Common myeloid progenitor, CD34-positive (primary cell): Measurements from ENCODE around the gene NPHP4.

Experiments used
- CTCF ChIA-PET: fragments of 350-600 bp; sonication (Branson Sonifier 250); formaldehyde crosslinking; loops from one replicate; lab custom pipeline; 2021; ENCODE audit warnings: antibody characterized with exemption; lab: Charles Lee
- POLR2A ChIA-PET: fragments of 350-600 bp; sonication (Branson Sonifier 250); formaldehyde crosslinking; loops from one replicate; lab custom pipeline; 2021; ENCODE audit warnings: antibody characterized with exemption; lab: Charles Lee
- DNase-seq, 3 donors: peaks; one replicate each; pipeline versions ENCODE4 v3.0.0 to v3.0.0-alpha.2; 2013
- H3K27ac ChIP-seq, 2 experiments: 1 replicate in 1 of 2; 2 replicates in 1 of 2; pipeline ENCODE4 v1.7.0; 2013; ENCODE audit warnings: inconsistent platforms in 2 of 2, low read length in 2 of 2, mild to moderate bottlenecking in 2 of 2, low read depth in 1 of 2, moderate library complexity in 1 of 2; ENCODE audit not compliant: severe bottlenecking in 2 of 2, insufficient read depth in 1 of 2, poor library complexity in 1 of 2
- H3K27me3 ChIP-seq, 5 experiments: replicated peaks in 2 of 5; 1 replicate in 3 of 5; 2 replicates in 2 of 5; pipeline versions ENCODE4 v1.6.1 to v1.7.0; 2013; ENCODE audit warnings: low read length in 4 of 5, mild to moderate bottlenecking in 2 of 5, moderate library complexity in 2 of 5, inconsistent platforms in 1 of 5; ENCODE audit not compliant: insufficient read depth in 5 of 5, control insufficient read depth in 4 of 5
- H3K36me3 ChIP-seq, 4 experiments: 1 replicate in 2 of 4; 2 replicates in 2 of 4; pipeline versions ENCODE4 v1.6.1 to v1.7.0; 2013; ENCODE audit warnings: low read length in 3 of 4, control low read depth in 1 of 4, mild to moderate bottlenecking in 1 of 4; ENCODE audit not compliant: control insufficient read depth in 4 of 4, insufficient read depth in 4 of 4
- H3K4me1 ChIP-seq, 4 experiments: 1 replicate in 3 of 4; 2 replicates in 1 of 4; pipeline versions ENCODE4 v1.6.1 to v1.7.1; 2013; ENCODE audit warnings: low read length in 3 of 4, mild to moderate bottlenecking in 3 of 4, control low read depth in 1 of 4, inconsistent platforms in 1 of 4, moderate library complexity in 1 of 4; ENCODE audit not compliant: control insufficient read depth in 4 of 4, insufficient read depth in 4 of 4; ENCODE audit errors: control extremely low read depth in 1 of 4
- H3K4me3 ChIP-seq, 7 experiments: 1 replicate in 4 of 7; 2 replicates in 3 of 7; pipeline versions ENCODE4 v1.5.1 to v1.7.0; 2013; ENCODE audit warnings: mild to moderate bottlenecking in 7 of 7, low read length in 6 of 7, moderate library complexity in 6 of 7, inconsistent platforms in 2 of 7, low read depth in 2 of 7, control low read depth in 1 of 7; ENCODE audit not compliant: insufficient read depth in 4 of 7, control insufficient read depth in 1 of 7; ENCODE audit errors: extremely low read depth in 1 of 7
- H3K9me3 ChIP-seq, 5 experiments: 1 replicate in 4 of 5; 2 replicates in 1 of 5; pipeline versions ENCODE4 v1.6.1 to v1.7.1; 2013; ENCODE audit warnings: low read length in 4 of 5, mild to moderate bottlenecking in 2 of 5, inconsistent platforms in 1 of 5, low read depth in 1 of 5, moderate library complexity in 1 of 5; ENCODE audit not compliant: control insufficient read depth in 4 of 5, insufficient read depth in 2 of 5; ENCODE audit errors: control extremely low read depth in 1 of 5
- WGBS: methylation state at CpG from one replicate; pipeline ENCODE4 v1.1.5; 2013; ENCODE audit not compliant: insufficient coverage; 5-methylcytosine and 5-hydroxymethylcytosine counted together

The NPHP4 gene

DNA sequence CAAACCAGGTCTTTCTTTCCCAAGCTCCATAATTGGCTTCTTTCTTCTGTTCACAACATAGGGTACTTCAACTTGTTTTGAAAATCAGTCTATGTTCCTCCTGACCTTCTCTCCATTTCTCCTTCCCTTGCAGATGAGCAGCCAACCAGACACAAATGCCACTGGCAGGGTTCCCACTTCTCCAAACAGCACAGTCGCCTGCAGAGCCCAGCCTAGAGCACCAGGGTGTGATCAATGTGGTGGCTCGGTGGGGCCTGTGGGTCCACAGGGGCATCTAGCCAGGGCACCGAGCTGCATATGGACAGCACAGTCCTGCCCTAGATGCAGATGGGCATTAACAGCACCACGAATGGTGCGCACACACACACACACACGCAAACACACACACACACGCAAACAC, 112.8 kb downstream of the NPHP4 start:
- Histone ChIP-seq H3K4me3 (no peak overlapping the region), H3K36me3 (peaks cover 0 to 29% (median 13%) of the 10 kb centered on the region in 4 experiments), H3K4me1 (no peaks in the 10 kb centered on the region), H3K27ac (no peak overlapping the region), H3K9me3 (peaks cover 0 to 8% (median 3%) of the 10 kb centered on the region in 5 experiments), H3K27me3 (no peaks in the 10 kb centered on the region)
- 91% methylated on average over 4 of the region's 7 CpGs for WGBS
- DNase-seq, result no peak
- ChIA-PET POLR2A (no interaction called here), CTCF (no interaction called here)

DNA sequence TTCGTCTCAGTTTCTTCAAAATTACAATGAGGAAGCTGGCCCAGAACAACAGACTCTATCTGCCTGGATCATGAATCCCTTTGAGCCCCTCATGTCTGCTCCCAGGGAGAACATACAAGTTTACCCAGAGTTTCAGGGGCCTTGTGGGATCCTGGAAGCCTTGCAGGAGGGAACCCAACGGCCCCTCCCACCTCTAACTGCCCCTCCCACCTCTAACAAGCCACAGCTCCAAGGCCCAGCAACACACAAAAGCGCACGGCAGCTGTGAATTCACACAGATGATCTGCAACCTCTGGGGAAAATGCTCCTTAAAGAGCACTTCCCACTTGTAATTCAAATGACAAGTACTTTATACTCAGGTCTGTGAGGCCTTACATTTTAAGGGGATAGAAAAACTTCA, 113.3 kb downstream of the NPHP4 start:
- H3K9me3 ChIP-seq, result peaks cover 0 to 8% (median 3%) of the 10 kb centered on the region in 5 experiments
- POLR2A ChIA-PET, result no interaction called here
- WGBS, result 100% methylated on average over 1 of the region's 4 CpGs
- DNase-seq, result no peak
- no peaks in the 10 kb centered on the region for H3K27me3 ChIP-seq
- peaks cover 0 to 32% (median 14%) of the 10 kb centered on the region in 4 experiments for H3K36me3 ChIP-seq
- no peak overlapping the region for H3K4me3 ChIP-seq
- CTCF ChIA-PET, result interaction anchor here (0.6 kb wide), 1 partner anchor 20 kb away, joined by 3 read pairs; no protein-coding TSS in a partner anchor
- no peaks in the 10 kb centered on the region for H3K4me1 ChIP-seq
- H3K27ac ChIP-seq, result no peak overlapping the region

DNA sequence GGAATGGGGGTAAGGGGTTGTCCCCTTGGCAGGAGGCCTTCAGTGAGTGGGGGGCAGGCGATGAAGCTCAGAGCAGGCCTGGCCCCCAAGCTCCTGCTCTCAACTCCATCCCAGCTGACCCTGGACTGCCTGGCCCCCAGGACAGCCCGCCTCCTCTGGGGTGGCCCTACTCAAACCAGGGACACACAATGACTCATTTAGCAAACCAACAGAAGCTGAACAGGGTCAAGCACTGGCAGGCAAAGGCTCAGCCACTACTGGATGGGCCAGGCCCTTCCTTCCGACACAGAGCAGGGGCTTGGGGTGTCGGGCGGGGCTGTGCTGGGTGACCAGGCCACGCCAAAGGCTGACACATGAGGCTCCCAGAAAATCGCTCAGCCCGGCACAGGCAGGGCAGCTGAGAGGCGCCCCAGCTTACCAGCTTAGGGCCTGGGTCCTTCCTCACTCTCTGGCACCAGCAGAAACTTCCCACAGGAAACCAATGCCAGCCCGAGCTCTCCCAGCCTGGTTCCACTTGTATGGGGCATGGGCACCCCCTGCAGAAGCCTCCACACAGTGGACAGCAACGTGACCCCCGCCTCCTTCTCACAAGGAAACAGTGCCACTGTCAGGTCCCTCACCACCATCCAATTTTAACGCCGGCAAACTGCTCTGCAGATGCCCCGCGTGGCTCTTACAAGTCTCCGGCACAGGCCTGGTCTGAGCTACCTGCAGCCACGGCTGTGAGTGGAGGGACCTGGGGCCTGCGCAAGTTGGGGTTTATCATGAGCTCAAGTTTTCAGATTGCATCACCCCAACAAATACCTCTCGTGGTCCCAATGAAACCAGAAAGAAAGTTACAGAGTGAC, 114.3 kb downstream of the NPHP4 start:
- ChIA-PET POLR2A (no interaction called here), CTCF (no interaction called here)
- WGBS, result 89% methylated on average over 17 of the region's 20 CpGs

DNA sequence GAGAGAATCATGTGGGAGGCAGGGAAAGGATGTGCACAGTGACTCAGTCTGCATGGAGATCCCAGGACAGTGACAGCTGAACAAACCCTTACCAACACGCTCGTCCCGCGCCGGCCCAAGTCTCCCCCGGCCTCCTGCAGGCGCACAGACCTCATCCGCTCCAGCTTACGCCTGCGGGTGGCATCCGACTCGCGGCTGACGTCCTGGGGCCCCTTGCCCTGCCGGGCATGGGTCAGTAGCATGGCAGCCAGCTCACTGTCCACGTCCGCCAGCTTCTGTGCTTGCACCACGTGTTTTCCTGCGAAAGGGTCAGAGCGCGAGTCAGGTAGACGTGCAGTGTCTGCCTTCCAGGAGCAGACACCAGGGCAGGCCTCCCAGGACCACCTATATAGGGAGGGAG, 115.2 kb downstream of the NPHP4 start:
- DNase-seq, result no peak
- peaks cover 0 to 41% (median 16%) of the 10 kb centered on the region in 4 experiments for H3K36me3 ChIP-seq
- no peaks in the 10 kb centered on the region for H3K27me3 ChIP-seq
- no peak overlapping the region for H3K4me3 ChIP-seq
- H3K27ac ChIP-seq, result no peak overlapping the region
- ChIA-PET POLR2A (no interaction called here), CTCF (no interaction called here)
- WGBS, result 85% methylated on average over 22 of the region's 22 CpGs
- peaks cover 0 to 8% (median 3%) of the 10 kb centered on the region in 5 experiments for H3K9me3 ChIP-seq
- H3K4me1 ChIP-seq, result no peaks in the 10 kb centered on the region

More for the DNA sequence above, 114.3 kb downstream of the NPHP4 start:
- H3K27me3 ChIP-seq, result no peaks in the 10 kb centered on the region
- H3K4me3 ChIP-seq, result no peak overlapping the region
- H3K36me3 ChIP-seq, result peaks cover 0 to 38% (median 14%) of the 10 kb centered on the region in 4 experiments
- H3K9me3 ChIP-seq, result peaks cover 0 to 8% (median 3%) of the 10 kb centered on the region in 5 experiments
- DNase-seq, result no peak
- no peak overlapping the region for H3K27ac ChIP-seq
- H3K4me1 ChIP-seq, result no peaks in the 10 kb centered on the region

DNA sequence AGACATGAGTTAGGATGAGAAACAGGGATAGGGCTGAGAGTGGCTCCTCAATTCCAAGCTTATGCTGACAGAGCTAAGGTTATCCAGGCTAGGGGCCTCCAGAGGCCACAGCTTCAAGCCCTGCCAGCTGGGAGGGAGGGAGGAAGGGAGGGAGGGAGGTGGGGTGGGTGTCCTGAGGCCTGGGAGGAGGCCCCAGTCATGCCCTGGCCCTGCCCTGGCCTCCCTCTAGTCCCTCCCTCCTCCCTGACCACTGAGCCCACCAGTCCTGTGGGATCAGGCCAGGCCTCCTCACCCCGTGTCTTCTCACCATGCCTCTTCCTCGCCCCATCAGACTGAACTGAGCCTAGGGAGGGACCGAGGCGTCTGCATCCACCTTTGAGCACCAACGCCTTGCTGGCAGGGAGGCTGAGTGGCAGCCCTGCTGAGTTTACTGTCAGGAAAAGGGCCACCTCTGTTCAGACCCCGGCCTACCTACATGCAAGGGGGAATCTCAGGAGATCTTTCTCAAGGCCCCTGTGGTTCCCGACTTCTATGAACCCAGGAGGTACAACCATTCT, 116.1 kb downstream of the NPHP4 start:
- Histone ChIP-seq H3K27me3 (no peaks in the 10 kb centered on the region), H3K4me1 (no peaks in the 10 kb centered on the region), H3K36me3 (peaks cover 0 to 39% (median 17%) of the 10 kb centered on the region in 4 experiments), H3K27ac (no peak overlapping the region), H3K4me3 (no peak overlapping the region), H3K9me3 (peaks cover 0 to 8% (median 3%) of the 10 kb centered on the region in 5 experiments)
- DNase-seq, result no peak
- ChIA-PET CTCF (no interaction called here), POLR2A (no interaction called here)
- 98% methylated on average over 6 of the region's 7 CpGs for WGBS

DNA sequence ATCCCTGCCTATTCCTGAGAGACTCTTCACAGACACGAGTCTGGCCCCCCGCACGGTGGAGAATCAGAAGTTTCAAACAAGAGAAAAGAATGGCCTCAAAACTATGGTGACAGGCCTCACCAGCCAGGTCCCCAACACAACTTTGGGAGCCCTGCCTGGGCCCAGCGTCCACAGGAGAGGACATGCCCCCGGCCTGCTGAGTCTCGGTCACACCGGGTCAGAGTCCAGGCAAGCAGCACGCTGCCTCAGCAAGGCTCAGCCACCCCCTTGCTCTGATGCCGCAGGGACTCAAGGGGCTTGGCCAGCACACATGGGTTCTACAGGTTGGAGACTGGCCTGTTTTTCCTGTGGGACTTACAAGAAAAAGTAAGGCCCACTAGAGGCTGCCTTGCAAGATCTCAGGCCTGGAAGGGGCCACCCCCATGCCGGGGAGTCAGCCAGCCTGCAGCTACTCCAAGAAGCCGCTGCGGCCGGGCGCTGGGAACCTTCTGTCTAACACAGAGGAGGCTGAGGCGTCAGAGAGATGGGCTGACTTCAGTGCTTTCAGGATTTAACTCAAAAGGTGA, 116.8 kb downstream of the NPHP4 start:
- CTCF ChIA-PET, result no interaction called here
- Histone ChIP-seq H3K4me3 (no peak overlapping the region), H3K9me3 (peaks cover 0 to 6% (median 3%) of the 10 kb centered on the region in 5 experiments), H3K27me3 (no peaks in the 10 kb centered on the region), H3K4me1 (no peaks in the 10 kb centered on the region), H3K27ac (no peak overlapping the region), H3K36me3 (peaks cover 0 to 40% (median 15%) of the 10 kb centered on the region in 4 experiments)
- POLR2A ChIA-PET, result no interaction called here
- WGBS, result 97% methylated on average over 15 of the region's 15 CpGs
- no peak for DNase-seq
